AG09319 (cell line): ENCODE data around the gene CLEC2L.

ENCODE experiments used
- DNase-seq: peaks from one replicate; pipeline ENCODE4 v3.0.0-alpha.2; 2010; ENCODE audit warnings: low read depth; ENCODE audit errors: extremely low read depth
- TF ChIP-seq, protein P1 (sequence below): IDR thresholded peaks from 2 replicates; pipeline ENCODE4 v1.5.1; 2011; ENCODE audit warnings: low read depth, mild to moderate bottlenecking, inconsistent platforms, low read length, moderate library complexity

CLEC2L gene

DNA sequence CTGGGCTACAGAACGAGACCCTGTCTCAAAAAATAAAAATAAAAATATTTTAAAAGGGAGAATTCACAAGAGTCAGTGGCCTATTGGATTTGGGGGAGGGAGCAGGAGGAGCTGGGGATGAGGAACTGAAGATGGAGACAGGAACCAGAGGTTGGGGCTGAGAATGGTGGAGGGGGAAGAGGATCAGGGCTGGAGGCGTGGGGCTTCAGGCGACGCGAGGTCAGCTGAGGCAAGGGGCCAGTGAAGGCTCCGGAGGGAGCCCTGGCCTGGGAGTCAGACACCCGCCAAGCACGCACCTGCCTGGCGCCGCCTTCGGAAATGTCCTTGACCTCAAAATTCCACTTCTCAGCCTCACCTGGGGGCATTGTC, 671 bp upstream of the CLEC2L start:
- TF ChIP-seq, protein P1, sequence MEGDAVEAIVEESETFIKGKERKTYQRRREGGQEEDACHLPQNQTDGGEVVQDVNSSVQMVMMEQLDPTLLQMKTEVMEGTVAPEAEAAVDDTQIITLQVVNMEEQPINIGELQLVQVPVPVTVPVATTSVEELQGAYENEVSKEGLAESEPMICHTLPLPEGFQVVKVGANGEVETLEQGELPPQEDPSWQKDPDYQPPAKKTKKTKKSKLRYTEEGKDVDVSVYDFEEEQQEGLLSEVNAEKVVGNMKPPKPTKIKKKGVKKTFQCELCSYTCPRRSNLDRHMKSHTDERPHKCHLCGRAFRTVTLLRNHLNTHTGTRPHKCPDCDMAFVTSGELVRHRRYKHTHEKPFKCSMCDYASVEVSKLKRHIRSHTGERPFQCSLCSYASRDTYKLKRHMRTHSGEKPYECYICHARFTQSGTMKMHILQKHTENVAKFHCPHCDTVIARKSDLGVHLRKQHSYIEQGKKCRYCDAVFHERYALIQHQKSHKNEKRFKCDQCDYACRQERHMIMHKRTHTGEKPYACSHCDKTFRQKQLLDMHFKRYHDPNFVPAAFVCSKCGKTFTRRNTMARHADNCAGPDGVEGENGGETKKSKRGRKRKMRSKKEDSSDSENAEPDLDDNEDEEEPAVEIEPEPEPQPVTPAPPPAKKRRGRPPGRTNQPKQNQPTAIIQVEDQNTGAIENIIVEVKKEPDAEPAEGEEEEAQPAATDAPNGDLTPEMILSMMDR: no peak

DNA sequence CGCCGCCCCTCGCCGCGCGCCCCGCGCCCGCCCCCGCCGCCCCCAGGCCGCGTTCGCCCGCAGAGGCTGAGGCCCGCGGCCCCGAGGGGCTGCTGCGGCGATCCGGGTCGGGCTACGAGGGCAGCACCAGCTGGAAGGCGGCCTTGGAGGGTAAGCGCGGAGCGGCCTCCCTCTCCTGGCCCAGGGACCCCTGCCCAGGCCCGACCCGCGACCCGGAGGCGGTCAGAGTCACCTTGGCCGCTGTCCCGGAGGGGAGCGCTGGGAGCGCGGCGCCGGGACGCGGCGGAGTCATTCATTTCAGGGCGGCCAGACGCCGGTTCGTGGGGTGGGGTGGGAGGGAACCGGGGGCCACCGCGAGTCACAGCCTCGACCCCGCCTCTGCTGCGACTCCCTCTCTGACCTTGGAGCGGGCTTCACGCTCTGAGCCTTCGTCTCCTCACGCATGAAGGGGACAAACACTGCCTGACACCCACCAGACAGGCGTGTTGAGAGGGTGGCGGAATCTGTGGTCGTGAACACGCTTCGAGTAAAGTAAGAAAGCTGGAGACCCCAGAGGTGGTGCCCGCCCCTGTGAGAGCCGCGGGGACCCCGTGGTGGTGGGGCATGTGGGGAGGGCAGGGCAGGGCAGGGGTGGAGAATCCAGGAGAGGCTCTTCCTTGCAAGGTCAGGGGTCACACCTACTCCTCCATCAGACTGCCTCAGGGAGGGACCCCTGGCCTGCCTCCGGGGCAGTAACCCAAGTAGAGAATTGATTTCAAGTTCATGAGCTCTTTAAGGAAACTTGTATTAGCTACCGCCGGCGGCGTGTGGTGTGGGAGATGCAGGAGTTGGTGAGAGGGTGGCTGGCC, 707 bp downstream of the CLEC2L start:
- TF ChIP-seq, protein P1: no peak
- no peak for DNase-seq

More for the DNA sequence above, 671 bp upstream of the CLEC2L start:
- DNase-seq: no peak

DNA sequence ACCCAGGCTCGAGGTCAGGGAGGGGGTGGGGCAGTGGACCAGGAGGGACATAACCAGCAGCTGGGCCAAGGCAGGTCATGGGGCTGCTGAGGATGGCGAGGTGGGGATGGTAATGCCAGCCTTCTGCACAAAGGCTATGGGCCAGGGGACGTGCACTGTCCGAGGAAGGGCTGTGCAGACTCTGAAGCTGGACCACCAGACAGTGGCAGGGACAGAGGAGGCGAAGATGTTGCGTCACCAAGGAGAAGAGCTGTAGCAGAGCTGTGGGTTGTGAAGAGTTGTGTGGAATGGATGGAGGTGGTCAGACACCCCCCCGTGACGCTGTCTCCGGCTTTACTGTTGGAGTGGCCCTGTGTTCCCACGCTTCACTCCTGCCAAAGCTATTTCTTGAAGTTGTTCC, 1.8 kb downstream of the CLEC2L start:
- TF ChIP-seq, protein P1: no peak
- no peak for DNase-seq

DNA sequence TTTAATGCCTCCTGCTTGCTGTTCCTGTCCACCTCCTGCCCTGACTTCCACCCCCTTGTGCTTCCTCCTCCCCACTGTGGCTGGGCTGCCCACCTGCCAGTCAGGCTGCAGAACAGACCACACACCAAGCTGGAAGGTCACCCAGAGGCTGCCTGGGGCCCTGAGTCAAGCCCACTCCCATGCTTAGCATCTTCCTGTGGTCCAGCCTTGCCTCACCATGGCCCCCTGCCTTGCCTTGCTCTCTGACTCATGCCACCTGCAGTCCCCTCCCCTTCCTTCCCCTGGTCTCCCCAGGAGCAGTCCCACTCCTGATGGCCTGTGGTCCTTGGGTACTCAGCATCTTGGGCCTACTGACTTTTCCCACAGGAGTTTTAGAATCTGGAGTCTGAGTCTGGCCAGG, 2.3 kb downstream of the CLEC2L start:
- TF ChIP-seq, protein P1: no peak
- no peak for DNase-seq

DNA sequence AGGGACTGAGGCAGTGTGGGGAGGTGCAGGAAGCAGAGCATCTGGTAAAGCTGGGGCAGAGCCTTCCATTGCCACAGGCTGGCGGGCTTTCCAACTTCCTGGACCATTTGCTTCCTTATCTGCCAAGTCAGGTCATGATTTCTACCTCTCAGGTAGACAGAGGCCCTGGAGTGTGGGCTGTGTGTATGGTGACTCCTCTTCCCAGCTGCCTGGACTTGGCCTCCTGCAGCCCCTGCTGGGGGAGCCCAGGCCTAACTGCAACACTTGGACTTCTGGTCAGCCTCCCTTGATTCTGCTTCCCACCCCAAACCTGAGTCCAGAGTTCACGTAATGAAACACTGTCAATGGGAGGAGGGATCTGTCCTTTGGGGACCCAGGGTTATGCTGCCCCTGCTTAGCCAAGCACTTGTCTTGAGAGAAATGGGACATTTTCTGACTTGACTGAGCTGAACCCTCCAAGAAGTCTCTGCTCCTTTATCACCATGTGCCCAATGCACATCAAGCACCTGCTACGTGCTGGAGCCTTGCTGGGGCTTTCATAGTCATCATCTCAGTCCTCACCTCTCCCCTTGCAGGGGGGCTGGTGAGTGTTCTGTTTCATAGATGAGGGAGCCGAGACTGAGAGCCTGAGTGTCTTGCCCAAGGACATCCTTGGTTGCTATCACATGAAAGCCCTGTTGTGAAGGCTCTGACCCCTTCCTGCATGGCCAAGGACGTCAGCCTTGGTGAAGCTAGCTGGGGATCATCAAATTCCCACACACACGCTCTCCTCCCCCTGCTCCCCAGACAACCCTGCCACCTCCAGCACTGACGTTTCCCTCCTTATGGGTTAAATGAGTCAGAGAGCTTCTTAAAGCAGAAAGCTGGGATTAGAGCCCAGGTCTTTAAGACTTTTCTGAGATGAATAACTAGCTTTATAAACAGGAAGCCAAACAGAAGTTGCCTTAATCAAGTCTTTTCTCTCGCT, 3.4 kb downstream of the CLEC2L start:
- DNase-seq: peak; percentile 40
- TF ChIP-seq, protein P1: no peak

DNA sequence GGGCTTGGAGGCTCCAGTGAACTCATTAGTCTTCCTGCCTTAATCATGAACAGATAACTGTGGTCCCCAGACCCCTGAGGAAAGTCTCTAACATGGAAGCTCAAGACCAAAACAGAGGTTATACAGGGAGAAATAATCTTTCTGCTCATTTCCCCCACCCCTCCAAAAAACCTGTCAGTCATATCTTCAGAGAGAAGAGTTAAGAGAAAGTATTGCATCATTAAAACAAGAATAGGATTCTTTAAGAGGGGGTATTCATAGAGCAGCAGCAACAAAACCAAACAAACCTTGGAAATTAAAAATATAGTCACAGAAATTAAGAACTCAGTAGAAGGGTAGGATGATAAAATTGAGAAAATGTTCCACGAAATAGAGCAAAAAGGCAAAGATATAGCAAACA, 7.6 kb downstream of the CLEC2L start:
- TF ChIP-seq, protein P1: no peak

More for the DNA sequence above, 7.6 kb downstream of the CLEC2L start:
- DNase-seq: no peak
